Progenitor cell of endocrine pancreas (in vitro differentiated cells): Measurements from ENCODE around the gene THSD4. TPM values are rescaled to one million over a fixed set of nuclear protein-coding genes. Genes with fewer than 3 reads are reported as not detected.

Experiments used
- DNase-seq: peaks from one replicate; pipeline ENCODE4 v3.0.0; 2021; ENCODE audit warnings: low spot score; ENCODE audit not compliant: unreplicated experiment
- H3K27ac Mint-ChIP-seq: 2 replicates; pipeline ENCODE4 v1.8.0; 2021; ENCODE audit warnings: mild to moderate bottlenecking, moderate library complexity, mixed read lengths
- H3K27me3 Mint-ChIP-seq: 2 replicates; pipeline ENCODE4 v1.8.0; 2021; ENCODE audit warnings: mixed read lengths
- H3K36me3 Mint-ChIP-seq: 2 replicates; pipeline ENCODE4 v1.8.0; 2022; ENCODE audit warnings: mixed read lengths; ENCODE audit not compliant: insufficient read depth
- H3K4me1 Mint-ChIP-seq: 2 replicates; pipeline ENCODE4 v1.8.0; 2021; ENCODE audit warnings: low read depth, mixed read lengths
- H3K4me3 Mint-ChIP-seq: 2 replicates; pipeline ENCODE4 v1.8.0; 2021; ENCODE audit warnings: low read depth, mild to moderate bottlenecking, moderate library complexity, mixed read lengths
- H3K9me3 Mint-ChIP-seq: 2 replicates; pipeline ENCODE4 v1.8.0; 2021; ENCODE audit warnings: low read depth, mixed read lengths
- CTCF ChIP-seq: fragments of 200-600 bp; sonication (generic); IDR thresholded peaks from one replicate; pipeline ENCODE4 v1.5.0; 2021; ENCODE audit warnings: antibody characterized with exemption, mild to moderate bottlenecking; ENCODE audit not compliant: unreplicated experiment
- total RNA-seq: library from RNA; stranded (reverse); gene quantifications from 2 replicates; pipeline ENCODE4 v1.2.1, GENCODE V29; 2021

Gene THSD4
- total RNA-seq, 1 donor from 2014 or later, result 6.8 TPM

GRCh38 chr15:71517751-71518150, 402.5 kb downstream of the THSD4 start:
- Mint-ChIP-seq H3K36me3 (no peaks in the 10 kb centered on the region), H3K4me1 (peaks cover 23% of the 10 kb centered on the region), H3K9me3 (no peaks in the 10 kb centered on the region), H3K4me3 (no peak overlapping the region), H3K27me3 (peaks cover 41% of the 10 kb centered on the region), H3K27ac (no peak overlapping the region)
- no peak for DNase-seq
- no peak for TF ChIP-seq CTCF

- peaks cover 13% of the 10 kb centered on the region for H3K4me1 Mint-ChIP-seq
- DNase-seq, result no peak
- H3K36me3 Mint-ChIP-seq, result no peaks in the 10 kb centered on the region
- H3K4me3 Mint-ChIP-seq, result no peak overlapping the region
- TF ChIP-seq CTCF, result no peak
- H3K9me3 Mint-ChIP-seq, result no peaks in the 10 kb centered on the region
- peaks cover 43% of the 10 kb centered on the region for H3K27me3 Mint-ChIP-seq
- H3K27ac Mint-ChIP-seq, result no peak overlapping the region
Measured at GRCh38 chr15:71518661-71519060, 403.4 kb downstream of the THSD4 start.

- Mint-ChIP-seq H3K36me3 (no peaks in the 10 kb centered on the region), H3K27ac (no peak overlapping the region), H3K4me3 (no peak overlapping the region), H3K4me1 (peaks cover 28% of the 10 kb centered on the region), H3K9me3 (peaks cover 5% of the 10 kb centered on the region), H3K27me3 (peaks cover 18% of the 10 kb centered on the region)
- DNase-seq, result no peak
- TF ChIP-seq CTCF, result no peak
Measured at GRCh38 chr15:71526060-71526820, 411.0 kb downstream of the THSD4 start.

GRCh38 chr15:71529361-71529760, 414.1 kb downstream of the THSD4 start:
- Mint-ChIP-seq H3K4me3 (no peak overlapping the region), H3K4me1 (peaks cover 28% of the 10 kb centered on the region), H3K27me3 (peaks cover 6% of the 10 kb centered on the region), H3K9me3 (peaks cover 12% of the 10 kb centered on the region), H3K36me3 (peaks cover 2% of the 10 kb centered on the region), H3K27ac (no peak overlapping the region)
- no peak for DNase-seq
- TF ChIP-seq CTCF, result no peak

- TF ChIP-seq CTCF, result no peak
- no peak for DNase-seq
- Mint-ChIP-seq H3K4me1 (peaks cover 28% of the 10 kb centered on the region), H3K27ac (no peak overlapping the region), H3K4me3 (no peak overlapping the region), H3K9me3 (peaks cover 12% of the 10 kb centered on the region), H3K36me3 (peaks cover 2% of the 10 kb centered on the region), H3K27me3 (peaks cover 5% of the 10 kb centered on the region)
Measured at GRCh38 chr15:71530116-71530515, 414.8 kb downstream of the THSD4 start.
